CD4-positive, alpha-beta memory T cell (primary cell): ENCODE results near the gene CMIP. TPM values are rescaled to one million over a fixed set of nuclear protein-coding genes. Genes with fewer than 3 reads are reported as not detected.
A peak's percentile ranks its signal among the peaks of the same experiment; 100 is the strongest.

Experiments
- CTCF ChIA-PET: fragments of 350-600 bp; sonication (Branson Sonifier 250); formaldehyde crosslinking; loops from one replicate; lab custom pipeline; 2021; ENCODE audit warnings: inconsistent platforms; ENCODE audit not compliant: partially characterized antibody; lab: Charles Lee
- POLR2A ChIA-PET: fragments of 350-600 bp; sonication (Branson Sonifier 250); formaldehyde crosslinking; loops from one replicate; lab custom pipeline; 2021; ENCODE audit not compliant: partially characterized antibody; lab: Charles Lee
- DNase-seq, 5 donors: peaks; one replicate each; pipeline versions ENCODE4 v3.0.0 to v3.0.0-alpha.2; 2020 to 2022; ENCODE audit warnings: mixed read lengths in 1 of 5
- H3K27ac ChIP-seq: one replicate; pipeline ENCODE4 v1.7.0; 2013; ENCODE audit warnings: low read depth, low read length
- H3K27me3 ChIP-seq: 2 replicates; pipeline ENCODE4 v1.7.0; 2013; ENCODE audit warnings: mild to moderate bottlenecking, low read length, moderate library complexity; ENCODE audit not compliant: insufficient read depth
- H3K36me3 ChIP-seq: 2 replicates; pipeline ENCODE4 v1.7.0; 2013; ENCODE audit warnings: mild to moderate bottlenecking, low read length, moderate library complexity; ENCODE audit not compliant: insufficient read depth
- H3K4me1 ChIP-seq: 2 replicates; pipeline ENCODE4 v1.7.0; 2013; ENCODE audit warnings: mild to moderate bottlenecking, low read length, moderate library complexity; ENCODE audit not compliant: insufficient read depth
- H3K4me3 ChIP-seq, 2 donors: one replicate each; pipeline ENCODE4 v1.7.0; 2013; ENCODE audit warnings: low read length in 2 of 2, mild to moderate bottlenecking in 1 of 2
- H3K9me3 ChIP-seq, 2 donors: one replicate each; pipeline ENCODE4 v1.7.0; 2013; ENCODE audit warnings: low read length in 2 of 2, control low read depth in 1 of 2; ENCODE audit not compliant: control insufficient read depth in 1 of 2
- H3K27ac Mint-ChIP-seq, 7 donors: one replicate each; pipeline ENCODE4 v1.8.0; 2020 to 2021; ENCODE audit warnings: mixed read lengths in 7 of 7, mild to moderate bottlenecking in 6 of 7, inconsistent platforms in 3 of 7, moderate library complexity in 3 of 7
- H3K27me3 Mint-ChIP-seq, 2 donors: one replicate each; pipeline ENCODE4 v1.8.0; 2020 to 2021; ENCODE audit warnings: mixed read lengths in 2 of 2
- H3K36me3 Mint-ChIP-seq, 2 donors: one replicate each; pipeline ENCODE4 v1.8.0; 2020 to 2021; ENCODE audit warnings: mixed read lengths in 2 of 2, inconsistent platforms in 1 of 2, mild to moderate bottlenecking in 1 of 2
- H3K4me1 Mint-ChIP-seq, 4 donors: one replicate each; pipeline ENCODE4 v1.8.0; 2020 to 2021; ENCODE audit warnings: mixed read lengths in 4 of 4, mild to moderate bottlenecking in 1 of 4
- H3K4me3 Mint-ChIP-seq, 8 donors: one replicate each; pipeline ENCODE4 v1.8.0; 2020 to 2021; ENCODE audit warnings: mixed read lengths in 8 of 8, mild to moderate bottlenecking in 7 of 8, moderate library complexity in 6 of 8, inconsistent platforms in 3 of 8
- H3K9me3 Mint-ChIP-seq, 8 donors: one replicate each; pipeline ENCODE4 v1.8.0; 2020 to 2021; ENCODE audit warnings: mixed read lengths in 8 of 8, mild to moderate bottlenecking in 5 of 8, inconsistent platforms in 3 of 8, moderate library complexity in 1 of 8
- intact Hi-C: fragments of 100-400 bp; cut with micrococcal nuclease; formaldehyde crosslinking; loops from one replicate; pipeline ENCODE4 v1.15.1; 2023
- polyA plus RNA-seq, 2 donors: library from polyadenylated mRNA; unstranded; fragments of 300-500 nt; fragmentation: Illumina TruSeq; gene quantifications; one replicate each; pipeline ENCODE4 v1.2.3, GENCODE V29; 2021
- total RNA-seq, 2 experiments: library from RNA; stranded (reverse); gene quantifications; one replicate each; pipeline ENCODE4 v1.2.3, GENCODE V29; 2021

The CMIP gene
- total and polyA plus RNA-seq, 4 experiments from 2014 or later, result 0.84 to 36.4 (median 33.2) TPM; not detected in 1

DNA sequence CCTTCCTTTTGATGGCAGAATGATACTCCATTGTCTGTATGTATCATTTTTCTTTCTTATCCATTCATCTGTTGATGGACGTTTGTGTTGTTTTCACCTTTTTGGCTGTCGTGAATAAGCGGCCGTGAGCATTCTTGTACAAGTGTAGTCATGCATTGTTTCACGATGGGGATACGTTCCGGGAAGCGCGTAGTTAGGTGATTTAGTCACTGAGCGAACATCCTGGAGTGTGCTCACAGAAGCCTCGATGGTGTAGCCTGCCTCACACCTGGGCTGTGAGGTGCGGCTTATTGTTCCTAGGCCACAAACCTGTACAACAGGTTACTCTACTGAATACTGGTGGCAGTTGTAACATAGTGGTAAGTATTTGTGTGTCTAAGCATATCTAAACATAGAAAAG, 136.5 kb downstream of the CMIP start:
- peaks cover 9 to 10% of the 10 kb centered on the region in 2 donors for H3K36me3 Mint-ChIP-seq

DNA sequence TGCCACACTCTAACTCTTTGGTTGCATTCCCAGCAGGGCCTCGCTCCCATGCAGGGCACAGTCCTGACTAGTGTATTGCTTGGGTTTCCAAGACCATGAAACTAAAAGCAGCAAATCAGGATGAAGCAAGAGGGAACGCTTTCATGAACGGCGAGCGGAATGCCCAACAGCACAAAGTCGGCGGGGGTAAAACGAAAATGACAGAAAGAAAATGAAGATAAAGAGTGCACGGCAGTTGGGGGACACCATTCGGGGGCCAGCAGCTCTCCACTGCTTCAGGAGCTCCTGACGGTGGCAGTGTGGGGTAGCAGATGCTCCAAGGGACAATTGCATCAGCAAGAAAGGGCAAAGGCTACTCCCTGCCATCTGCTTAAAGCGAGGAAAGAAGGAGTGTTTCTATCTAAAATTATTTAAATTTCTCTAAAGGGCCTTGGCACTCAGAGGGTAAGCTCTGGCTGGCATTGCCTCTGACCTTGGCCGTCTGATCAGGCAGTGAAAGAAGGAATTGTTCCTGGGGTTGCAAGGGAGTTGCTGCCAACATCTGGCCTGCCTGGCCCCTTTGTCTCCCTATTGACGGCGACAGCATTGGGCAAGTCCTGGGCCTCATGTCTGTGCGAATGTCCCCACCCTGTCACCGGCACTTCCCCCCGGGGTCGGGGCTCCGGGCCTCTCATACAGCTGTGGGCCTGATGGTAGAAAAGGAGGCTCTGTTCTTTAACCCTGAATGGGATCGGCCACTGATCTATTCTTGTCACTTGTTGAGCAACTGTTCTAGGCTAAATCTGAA, 138.2 kb downstream of the CMIP start:
- no peaks in the 10 kb centered on the region for H3K36me3 ChIP-seq
- no peak overlapping the region for H3K27ac ChIP-seq
- intact Hi-C loops, result no loop called here
- ChIA-PET CTCF (no interaction called here), POLR2A (no interaction called here)
- peak overlapping the region in 2 of 7 donors; percentile 8 to 77 for H3K27ac Mint-ChIP-seq
- no peaks in the 10 kb centered on the region for H3K27me3 ChIP-seq
- no peak overlapping the region for H3K4me3 Mint-ChIP-seq
- H3K27me3 Mint-ChIP-seq, result no peaks in the 10 kb centered on the region
- no peaks in the 10 kb centered on the region for H3K9me3 Mint-ChIP-seq
- no peak for DNase-seq
- H3K9me3 ChIP-seq, result no peaks in the 10 kb centered on the region
- H3K4me3 ChIP-seq, result no peak overlapping the region
- peaks cover 10 to 11% of the 10 kb centered on the region in 2 donors for H3K36me3 Mint-ChIP-seq
- no peaks in the 10 kb centered on the region for H3K4me1 ChIP-seq
- H3K4me1 Mint-ChIP-seq, result peaks cover 7 to 17% (median 12%) of the 10 kb centered on the region in 4 donors

More for the DNA sequence above, 136.5 kb downstream of the CMIP start:
- ChIA-PET CTCF (no interaction called here), POLR2A (no interaction called here)
- Histone ChIP-seq H3K4me3 (no peak overlapping the region), H3K4me1 (no peaks in the 10 kb centered on the region), H3K9me3 (no peaks in the 10 kb centered on the region), H3K27me3 (no peaks in the 10 kb centered on the region), H3K36me3 (no peaks in the 10 kb centered on the region), H3K27ac (no peak overlapping the region)
- Mint-ChIP-seq H3K27me3 (no peaks in the 10 kb centered on the region), H3K4me1 (peaks cover 4 to 15% (median 10%) of the 10 kb centered on the region in 4 donors), H3K27ac (no peak overlapping the region), H3K9me3 (no peaks in the 10 kb centered on the region), H3K4me3 (no peak overlapping the region)
- intact Hi-C loops, result no loop called here
- DNase-seq, result no peak

DNA sequence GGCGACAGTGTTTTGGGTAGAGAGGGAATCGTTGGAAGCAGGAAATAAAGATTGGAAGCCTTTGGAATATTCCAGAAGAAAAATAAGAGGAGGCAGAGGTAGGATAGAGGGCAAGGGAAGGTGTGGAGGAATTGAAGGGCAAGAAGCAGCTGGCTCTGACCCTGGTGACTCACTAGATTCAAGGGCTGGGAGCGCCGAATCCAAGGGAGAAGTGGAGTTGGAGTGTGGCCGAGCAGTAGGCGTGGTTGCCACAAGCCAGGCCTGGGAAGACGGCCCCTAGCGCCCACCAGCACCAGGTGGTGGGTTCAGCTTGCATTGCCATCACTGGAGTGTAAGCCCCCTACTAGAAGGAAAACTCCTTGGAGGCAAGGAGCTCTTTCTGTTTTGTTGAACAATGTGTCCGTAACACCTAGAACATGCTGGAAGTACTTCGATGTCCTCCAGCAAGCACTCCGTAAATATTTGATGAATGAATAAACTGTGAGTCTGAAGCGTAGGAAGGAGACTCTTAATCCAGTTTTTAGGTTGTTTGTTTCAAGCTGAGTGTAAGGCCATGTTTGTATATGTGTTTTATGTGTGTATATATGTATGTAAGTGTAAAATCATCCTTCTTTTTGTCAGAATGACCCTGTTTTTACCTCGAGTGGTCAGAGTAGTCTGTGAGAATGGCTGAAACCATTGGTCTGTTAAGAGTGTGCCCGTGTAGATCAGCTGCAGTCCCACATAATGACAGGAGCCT, 139.5 kb downstream of the CMIP start:
- Histone ChIP-seq H3K4me1 (no peaks in the 10 kb centered on the region), H3K4me3 (no peak overlapping the region), H3K27me3 (no peaks in the 10 kb centered on the region), H3K36me3 (no peaks in the 10 kb centered on the region), H3K27ac (no peak overlapping the region), H3K9me3 (no peaks in the 10 kb centered on the region)
- peaks cover 9 to 22% (median 14%) of the 10 kb centered on the region in 4 donors for H3K4me1 Mint-ChIP-seq
- H3K4me3 Mint-ChIP-seq, result no peak overlapping the region
- H3K36me3 Mint-ChIP-seq, result peaks cover 17 to 18% of the 10 kb centered on the region in 2 donors
- peak overlapping the region in 4 of 7 donors; percentile 3 to 49 (median 39) for H3K27ac Mint-ChIP-seq
- H3K9me3 Mint-ChIP-seq, result no peaks in the 10 kb centered on the region
- POLR2A ChIA-PET, result no interaction called here
- intact Hi-C loops, result no loop called here
- no peaks in the 10 kb centered on the region for H3K27me3 Mint-ChIP-seq
- CTCF ChIA-PET, result no interaction called here
- no peak for DNase-seq

DNA sequence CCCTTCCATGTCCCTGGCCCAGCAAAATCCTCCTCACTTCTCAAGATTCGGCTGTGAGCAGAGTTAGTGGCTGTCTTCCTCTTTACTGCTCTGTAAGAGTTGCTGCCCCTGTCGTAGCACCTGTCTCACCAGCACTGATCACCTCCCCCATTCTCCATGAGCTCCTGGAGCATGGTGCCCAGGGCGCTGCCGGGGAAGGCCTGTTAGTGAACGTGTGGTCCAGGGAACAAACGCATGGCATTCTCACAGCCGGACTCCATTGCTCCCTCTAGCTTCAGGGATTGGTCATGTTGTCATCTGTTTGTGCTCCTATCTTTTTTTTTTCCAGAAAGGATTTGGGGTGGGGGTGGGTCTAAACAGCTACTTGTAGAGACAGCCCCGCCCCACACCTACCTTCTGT, 141.2 kb downstream of the CMIP start:
- Mint-ChIP-seq H3K27me3 (no peaks in the 10 kb centered on the region), H3K36me3 (peaks cover 18 to 20% of the 10 kb centered on the region in 2 donors), H3K27ac (peak overlapping the region in 4 of 7 donors; percentile 6 to 12 (median 9)), H3K4me1 (peaks cover 9 to 25% (median 14%) of the 10 kb centered on the region in 4 donors), H3K4me3 (no peak overlapping the region), H3K9me3 (no peaks in the 10 kb centered on the region)
- no peaks in the 10 kb centered on the region for H3K4me1 ChIP-seq
- ChIA-PET POLR2A (interaction anchor here (0.6 kb wide), 1 partner anchor 30 kb away, joined by 3 read pairs; no protein-coding TSS in a partner anchor), CTCF (interaction anchor here (0.7 kb wide), 1 partner anchor 183 kb away, joined by 3 read pairs; no protein-coding TSS in a partner anchor)
- DNase-seq, result no peak
- no peaks in the 10 kb centered on the region for H3K9me3 ChIP-seq
- H3K4me3 ChIP-seq, result no peak overlapping the region
- intact Hi-C loops, result no loop called here
- no peak overlapping the region for H3K27ac ChIP-seq
- no peaks in the 10 kb centered on the region for H3K36me3 ChIP-seq
- no peaks in the 10 kb centered on the region for H3K27me3 ChIP-seq

DNA sequence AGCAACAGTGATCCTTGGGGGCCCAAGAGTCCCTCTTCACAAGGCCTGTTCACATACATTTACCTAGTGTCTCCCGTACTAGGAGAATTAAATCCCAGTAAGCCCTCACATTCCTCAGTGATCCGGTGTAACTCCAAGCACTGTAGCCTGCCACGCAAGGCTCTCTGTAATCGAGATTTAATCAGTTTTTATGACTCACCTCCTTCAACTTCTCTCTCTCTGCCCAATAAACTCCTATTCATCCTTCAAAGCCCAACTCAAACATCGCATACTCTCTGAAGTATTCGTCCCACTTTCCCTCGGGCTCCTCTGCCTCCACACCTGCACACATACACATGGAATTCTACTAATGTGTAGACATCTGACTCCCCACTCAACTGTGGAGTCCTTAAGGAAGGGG, 141.8 kb downstream of the CMIP start:
- Histone ChIP-seq H3K27ac (no peak overlapping the region), H3K4me1 (no peaks in the 10 kb centered on the region), H3K4me3 (no peak overlapping the region), H3K36me3 (no peaks in the 10 kb centered on the region), H3K9me3 (no peaks in the 10 kb centered on the region), H3K27me3 (no peaks in the 10 kb centered on the region)
- Mint-ChIP-seq H3K27me3 (no peaks in the 10 kb centered on the region), H3K4me3 (no peak overlapping the region), H3K36me3 (peaks cover 18 to 20% of the 10 kb centered on the region in 2 donors), H3K4me1 (peaks cover 8 to 27% (median 15%) of the 10 kb centered on the region in 4 donors), H3K27ac (peak overlapping the region in 2 of 7 donors; percentile 13 to 75), H3K9me3 (no peaks in the 10 kb centered on the region)
- ChIA-PET POLR2A (no interaction called here), CTCF (no interaction called here)
- no peak for DNase-seq
- intact Hi-C loops, result no loop called here

DNA sequence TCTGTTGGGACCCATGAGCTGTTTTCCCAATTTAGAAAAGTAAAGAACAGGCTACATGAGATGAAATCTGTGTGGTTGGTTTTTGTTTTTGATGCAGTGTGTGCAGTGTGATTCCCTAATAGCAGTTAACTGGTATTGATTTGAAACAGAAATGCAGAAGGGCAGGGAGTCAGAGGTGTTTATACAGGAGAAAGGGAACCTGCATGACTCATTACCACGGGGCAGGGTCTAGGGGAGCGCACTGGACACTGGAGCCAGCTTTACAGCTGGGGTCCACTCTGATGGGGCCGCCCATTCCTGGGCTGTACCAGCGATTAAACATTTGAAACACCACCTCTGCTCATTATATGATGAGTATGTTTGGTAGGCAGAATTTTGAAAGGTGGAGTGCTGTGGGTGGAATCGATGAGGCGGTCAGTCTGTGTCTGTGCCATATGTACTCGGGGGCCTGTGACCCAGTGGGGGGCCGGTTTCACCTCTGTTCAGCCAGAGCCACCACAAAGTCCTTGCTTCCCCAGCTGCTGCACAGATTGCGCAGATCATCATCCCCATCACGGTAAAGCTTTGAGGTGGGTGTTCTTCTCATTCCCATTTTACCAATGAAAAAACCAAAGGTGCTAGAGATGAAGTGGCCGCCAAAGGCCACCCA, 142.5 kb downstream of the CMIP start:
- Mint-ChIP-seq H3K4me3 (no peak overlapping the region), H3K9me3 (no peaks in the 10 kb centered on the region), H3K27me3 (no peaks in the 10 kb centered on the region), H3K4me1 (peaks cover 8 to 27% (median 15%) of the 10 kb centered on the region in 4 donors), H3K27ac (peak overlapping the region in 5 of 7 donors; percentile 13 to 79 (median 71)), H3K36me3 (peaks cover 18 to 20% of the 10 kb centered on the region in 2 donors)
- no peaks in the 10 kb centered on the region for H3K9me3 ChIP-seq
- no peak for DNase-seq
- H3K36me3 ChIP-seq, result no peaks in the 10 kb centered on the region
- intact Hi-C loops, result no loop called here
- ChIA-PET CTCF (interaction anchor here (1.0 kb wide), 1 partner anchor 12 kb away, joined by 3 read pairs; no protein-coding TSS in a partner anchor), POLR2A (no interaction called here)
- no peak overlapping the region for H3K27ac ChIP-seq
- no peaks in the 10 kb centered on the region for H3K4me1 ChIP-seq
- no peaks in the 10 kb centered on the region for H3K27me3 ChIP-seq
- H3K4me3 ChIP-seq, result no peak overlapping the region
